GM23338 (cell line): Measurements from ENCODE around the gene KCNK17. TPM values are rescaled to one million over a fixed set of nuclear protein-coding genes. Genes with fewer than 3 reads are reported as not detected.

Source experiments
- ATAC-seq: fragments of 200-7000 bp; cut with Tn5 transposase; 3 replicates; pipeline ENCODE4 v1.9.1; 2020
- DNase-seq: peaks from one replicate; pipeline ENCODE4 v3.0.0-alpha.2; 2015; ENCODE audit warnings: low spot score
- H2AFZ ChIP-seq: fragments of 200-600 bp; sonication (generic); 2 replicates; pipeline ENCODE4 v1.8.0; 2016; ENCODE audit warnings: antibody characterized with exemption, mild to moderate bottlenecking, moderate library complexity
- H3F3A ChIP-seq: fragments of 200-600 bp; sonication (generic); replicated peaks from 2 replicates; pipeline ENCODE4 v1.8.0; 2017; ENCODE audit warnings: antibody characterized with exemption, mixed run types, low read depth
- H3K27ac ChIP-seq: fragments of 200-600 bp; sonication (generic); 2 replicates; pipeline ENCODE4 v1.6.1; 2016; ENCODE audit warnings: low read depth
- H3K27me3 ChIP-seq: fragments of 200-600 bp; sonication (generic); 2 replicates; pipeline ENCODE4 v1.8.0; 2016; ENCODE audit warnings: mild to moderate bottlenecking, mixed run types, moderate library complexity; ENCODE audit not compliant: insufficient read depth
- H3K36me3 ChIP-seq: fragments of 200-600 bp; sonication (generic); 2 replicates; pipeline ENCODE4 v1.8.0; 2016; ENCODE audit warnings: mild to moderate bottlenecking; ENCODE audit not compliant: insufficient read depth
- H3K4me1 ChIP-seq: fragments of 200-600 bp; sonication (generic); 2 replicates; pipeline ENCODE4 v1.8.0; 2016; ENCODE audit warnings: mild to moderate bottlenecking, moderate library complexity; ENCODE audit not compliant: insufficient read depth
- H3K4me2 ChIP-seq: fragments of 200-600 bp; sonication (generic); 2 replicates; pipeline ENCODE4 v1.7.1; 2017; ENCODE audit warnings: mixed run types
- H3K4me3 ChIP-seq: fragments of 200-600 bp; sonication (generic); 2 replicates; pipeline ENCODE4 v1.6.1; 2016; ENCODE audit warnings: mixed run types
- H3K79me2 ChIP-seq: fragments of 200-600 bp; sonication (generic); replicated peaks from 2 replicates; pipeline ENCODE4 v1.8.0; 2017; ENCODE audit warnings: mild to moderate bottlenecking; ENCODE audit not compliant: insufficient read depth
- H3K9me2 ChIP-seq: fragments of 200-600 bp; sonication (generic); 2 replicates; pipeline ENCODE4 v1.8.0; 2017; ENCODE audit not compliant: insufficient read depth
- H4K20me1 ChIP-seq: fragments of 200-600 bp; sonication (generic); replicated peaks from 2 replicates; pipeline ENCODE4 v1.8.0; 2017; ENCODE audit warnings: mild to moderate bottlenecking; ENCODE audit not compliant: insufficient read depth
- H3K27ac Mint-ChIP-seq: 2 replicates; pipeline ENCODE4 v1.8.0; 2020; ENCODE audit warnings: inconsistent platforms, mild to moderate bottlenecking, moderate library complexity, mixed read lengths
- H3K27me3 Mint-ChIP-seq: 3 replicates; pipeline ENCODE4 v1.8.0; 2022; ENCODE audit warnings: low read depth, mild to moderate bottlenecking, moderate library complexity, mixed read lengths, inconsistent platforms; ENCODE audit not compliant: insufficient read depth, poor library complexity
- H3K36me3 Mint-ChIP-seq: 3 replicates; pipeline ENCODE4 v1.8.0; 2021; ENCODE audit warnings: low read depth, mild to moderate bottlenecking, inconsistent platforms, moderate library complexity, mixed read lengths
- H3K4me1 Mint-ChIP-seq: 3 replicates; pipeline ENCODE4 v1.8.0; 2020; ENCODE audit warnings: mild to moderate bottlenecking, inconsistent platforms, mixed read lengths
- H3K4me3 Mint-ChIP-seq: 3 replicates; pipeline ENCODE4 v1.8.0; 2021; ENCODE audit warnings: moderate library complexity, mild to moderate bottlenecking, inconsistent platforms, mixed read lengths
- H3K9me3 Mint-ChIP-seq: 3 replicates; pipeline ENCODE4 v1.8.0; 2020; ENCODE audit warnings: moderate library complexity, mild to moderate bottlenecking, inconsistent platforms, mixed read lengths
- CREB1 ChIP-seq: fragments of 250-450 bp; sonication (Bioruptor Pico); IDR thresholded peaks from 2 replicates; pipeline ENCODE4 v1.5.0; 2020; ENCODE audit warnings: low read depth, mild to moderate bottlenecking, moderate library complexity
- CTCF ChIP-seq, 2 experiments: fragments of 200-600 bp in 1 of 2; sonication (generic) in 1 of 2; conservative IDR thresholded peaks; 2 replicates each; pipeline versions ENCODE4 v1.5.1 to v1.6.1; 2016 to 2017; ENCODE audit warnings: antibody characterized with exemption in 2 of 2, low read depth in 2 of 2, mild to moderate bottlenecking in 2 of 2, moderate library complexity in 1 of 2
- EZH2 ChIP-seq: fragments of 200-600 bp; sonication (generic); IDR thresholded peaks from one replicate; pipeline ENCODE4 v1.8.0; 2017; ENCODE audit warnings: antibody characterized with exemption, mild to moderate bottlenecking, low read depth; ENCODE audit not compliant: unreplicated experiment
- EZH2phosphoT487 ChIP-seq: fragments of 200-600 bp; sonication (generic); IDR thresholded peaks from one replicate; pipeline ENCODE4 v1.8.1; 2018; ENCODE audit warnings: antibody characterized with exemption; ENCODE audit not compliant: unreplicated experiment
- JUNB ChIP-seq: IDR thresholded peaks from one replicate; pipeline ENCODE4 v1.6.1; 2016; ENCODE audit warnings: antibody characterized with exemption; ENCODE audit not compliant: unreplicated experiment
- NANOG ChIP-seq: IDR thresholded peaks from 2 replicates; pipeline ENCODE4 v1.6.1; 2016; ENCODE audit warnings: antibody characterized with exemption, borderline replicate concordance
- STAT1 ChIP-seq: IDR thresholded peaks from one replicate; pipeline ENCODE4 v1.6.1; 2016; ENCODE audit warnings: antibody characterized with exemption; ENCODE audit not compliant: unreplicated experiment
- ZNF331 ChIP-seq: fragments of 250-450 bp; sonication (Bioruptor Pico); IDR thresholded peaks from 2 replicates; pipeline ENCODE4 v1.5.0; 2020; ENCODE audit warnings: low read depth, mild to moderate bottlenecking, moderate library complexity
- polyA plus RNA-seq: library from polyadenylated mRNA; unstranded; fragments of >200 nt; fragmentation: Nextera tagmentation; extraction: Ambion mirVana; gene quantifications from 2 replicates; pipeline ENCODE4 v1.2.1, GENCODE V29; 2016
- total RNA-seq: library from RNA; depleted of rRNA; stranded (reverse); fragments of >200 nt; shearing (Covaris generic); gene quantifications from 2 replicates; pipeline ENCODE4 v1.2.3, GENCODE V29; 2014
- TF ChIP-seq, protein P1 (sequence below): fragments of 250-450 bp; sonication (Bioruptor Pico); IDR thresholded peaks from 2 replicates; pipeline ENCODE4 v1.5.0; 2020; ENCODE audit warnings: mild to moderate bottlenecking, moderate library complexity
- TF ChIP-seq, protein P2 (sequence below): IDR thresholded peaks from 2 replicates; pipeline ENCODE4 v1.6.1; 2016; ENCODE audit warnings: antibody characterized with exemption

KCNK17 gene
- total and polyA plus RNA-seq, 2 experiments from 2014 or later = 2.2 to 3.1 TPM

- H3K4me3 ChIP-seq = no peak overlapping the region
- ATAC-seq (no peak), DNase-seq (no peak)
- TF ChIP-seq, protein P1, sequence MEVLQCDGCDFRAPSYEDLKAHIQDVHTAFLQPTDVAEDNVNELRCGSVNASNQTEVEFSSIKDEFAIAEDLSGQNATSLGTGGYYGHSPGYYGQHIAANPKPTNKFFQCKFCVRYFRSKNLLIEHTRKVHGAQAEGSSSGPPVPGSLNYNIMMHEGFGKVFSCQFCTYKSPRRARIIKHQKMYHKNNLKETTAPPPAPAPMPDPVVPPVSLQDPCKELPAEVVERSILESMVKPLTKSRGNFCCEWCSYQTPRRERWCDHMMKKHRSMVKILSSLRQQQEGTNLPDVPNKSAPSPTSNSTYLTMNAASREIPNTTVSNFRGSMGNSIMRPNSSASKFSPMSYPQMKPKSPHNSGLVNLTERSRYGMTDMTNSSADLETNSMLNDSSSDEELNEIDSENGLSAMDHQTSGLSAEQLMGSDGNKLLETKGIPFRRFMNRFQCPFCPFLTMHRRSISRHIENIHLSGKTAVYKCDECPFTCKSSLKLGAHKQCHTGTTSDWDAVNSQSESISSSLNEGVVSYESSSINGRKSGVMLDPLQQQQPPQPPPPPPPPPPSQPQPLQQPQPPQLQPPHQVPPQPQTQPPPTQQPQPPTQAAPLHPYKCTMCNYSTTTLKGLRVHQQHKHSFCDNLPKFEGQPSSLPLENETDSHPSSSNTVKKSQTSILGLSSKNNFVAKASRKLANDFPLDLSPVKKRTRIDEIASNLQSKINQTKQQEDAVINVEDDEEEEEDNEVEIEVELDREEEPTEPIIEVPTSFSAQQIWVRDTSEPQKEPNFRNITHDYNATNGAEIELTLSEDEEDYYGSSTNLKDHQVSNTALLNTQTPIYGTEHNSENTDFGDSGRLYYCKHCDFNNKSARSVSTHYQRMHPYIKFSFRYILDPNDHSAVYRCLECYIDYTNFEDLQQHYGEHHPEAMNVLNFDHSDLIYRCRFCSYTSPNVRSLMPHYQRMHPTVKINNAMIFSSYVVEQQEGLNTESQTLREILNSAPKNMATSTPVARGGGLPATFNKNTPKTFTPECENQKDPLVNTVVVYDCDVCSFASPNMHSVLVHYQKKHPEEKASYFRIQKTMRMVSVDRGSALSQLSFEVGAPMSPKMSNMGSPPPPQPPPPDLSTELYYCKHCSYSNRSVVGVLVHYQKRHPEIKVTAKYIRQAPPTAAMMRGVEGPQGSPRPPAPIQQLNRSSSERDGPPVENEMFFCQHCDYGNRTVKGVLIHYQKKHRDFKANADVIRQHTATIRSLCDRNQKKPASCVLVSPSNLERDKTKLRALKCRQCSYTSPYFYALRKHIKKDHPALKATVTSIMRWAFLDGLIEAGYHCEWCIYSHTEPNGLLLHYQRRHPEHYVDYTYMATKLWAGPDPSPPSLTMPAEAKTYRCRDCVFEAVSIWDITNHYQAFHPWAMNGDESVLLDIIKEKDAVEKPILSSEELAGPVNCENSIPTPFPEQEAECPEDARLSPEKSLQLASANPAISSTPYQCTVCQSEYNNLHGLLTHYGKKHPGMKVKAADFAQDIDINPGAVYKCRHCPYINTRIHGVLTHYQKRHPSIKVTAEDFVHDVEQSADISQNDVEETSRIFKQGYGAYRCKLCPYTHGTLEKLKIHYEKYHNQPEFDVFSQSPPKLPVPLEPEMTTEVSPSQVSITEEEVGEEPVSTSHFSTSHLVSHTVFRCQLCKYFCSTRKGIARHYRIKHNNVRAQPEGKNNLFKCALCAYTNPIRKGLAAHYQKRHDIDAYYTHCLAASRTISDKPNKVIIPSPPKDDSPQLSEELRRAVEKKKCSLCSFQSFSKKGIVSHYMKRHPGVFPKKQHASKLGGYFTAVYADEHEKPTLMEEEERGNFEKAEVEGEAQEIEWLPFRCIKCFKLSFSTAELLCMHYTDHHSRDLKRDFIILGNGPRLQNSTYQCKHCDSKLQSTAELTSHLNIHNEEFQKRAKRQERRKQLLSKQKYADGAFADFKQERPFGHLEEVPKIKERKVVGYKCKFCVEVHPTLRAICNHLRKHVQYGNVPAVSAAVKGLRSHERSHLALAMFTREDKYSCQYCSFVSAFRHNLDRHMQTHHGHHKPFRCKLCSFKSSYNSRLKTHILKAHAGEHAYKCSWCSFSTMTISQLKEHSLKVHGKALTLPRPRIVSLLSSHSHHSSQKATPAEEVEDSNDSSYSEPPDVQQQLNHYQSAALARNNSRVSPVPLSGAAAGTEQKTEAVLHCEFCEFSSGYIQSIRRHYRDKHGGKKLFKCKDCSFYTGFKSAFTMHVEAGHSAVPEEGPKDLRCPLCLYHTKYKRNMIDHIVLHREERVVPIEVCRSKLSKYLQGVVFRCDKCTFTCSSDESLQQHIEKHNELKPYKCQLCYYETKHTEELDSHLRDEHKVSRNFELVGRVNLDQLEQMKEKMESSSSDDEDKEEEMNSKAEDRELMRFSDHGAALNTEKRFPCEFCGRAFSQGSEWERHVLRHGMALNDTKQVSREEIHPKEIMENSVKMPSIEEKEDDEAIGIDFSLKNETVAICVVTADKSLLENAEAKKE (CRISPR knock-in tag) = no peak
- TF ChIP-seq STAT1 (no peak), NANOG (no peak), JUNB (no peak), CREB1 (CRISPR knock-in tag) (no peak), CTCF (conservative IDR thresholded peaks at IDR 0.05; ENCODE audit: low read depth in 2 of 2) (no peak), ZNF331 (CRISPR knock-in tag) (no peak), EZH2phosphoT487 (no peak), EZH2 (no peak)
- TF ChIP-seq, protein P2, sequence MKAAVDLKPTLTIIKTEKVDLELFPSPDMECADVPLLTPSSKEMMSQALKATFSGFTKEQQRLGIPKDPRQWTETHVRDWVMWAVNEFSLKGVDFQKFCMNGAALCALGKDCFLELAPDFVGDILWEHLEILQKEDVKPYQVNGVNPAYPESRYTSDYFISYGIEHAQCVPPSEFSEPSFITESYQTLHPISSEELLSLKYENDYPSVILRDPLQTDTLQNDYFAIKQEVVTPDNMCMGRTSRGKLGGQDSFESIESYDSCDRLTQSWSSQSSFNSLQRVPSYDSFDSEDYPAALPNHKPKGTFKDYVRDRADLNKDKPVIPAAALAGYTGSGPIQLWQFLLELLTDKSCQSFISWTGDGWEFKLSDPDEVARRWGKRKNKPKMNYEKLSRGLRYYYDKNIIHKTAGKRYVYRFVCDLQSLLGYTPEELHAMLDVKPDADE = no peak
- no peaks in the 10 kb centered on the region for H3K36me3 ChIP-seq
- no peak overlapping the region for H2AFZ ChIP-seq
- Mint-ChIP-seq H3K4me1 (peaks cover 8% of the 10 kb centered on the region; the same call in 2 of the 3 replicates), H3K36me3 (no peaks in the 10 kb centered on the region), H3K27ac (no peak overlapping the region), H3K27me3 (peaks cover 6% of the 10 kb centered on the region), H3K9me3 (no peaks in the 10 kb centered on the region), H3K4me3 (no peak overlapping the region)
- H3K4me1 ChIP-seq = no peaks in the 10 kb centered on the region
- no peak overlapping the region for H3K27ac ChIP-seq
- no peaks in the 10 kb centered on the region for H3K9me2 ChIP-seq
- H3K79me2 ChIP-seq = no peaks in the 10 kb centered on the region
- no peaks in the 10 kb centered on the region for H3K27me3 ChIP-seq
- H3K4me2 ChIP-seq = no peak overlapping the region
- H3F3A ChIP-seq = no peaks in the 10 kb centered on the region
- H4K20me1 ChIP-seq = no peaks in the 10 kb centered on the region
Measured at GRCh38 chr6:39360378-39360777, 46.2 kb upstream of the KCNK17 start.
